GM06990 (cell line): ENCODE data around the gene ENOX2.

ENCODE experiments used
- DNase-seq: peaks from one replicate; pipeline ENCODE4 v3.0.0-alpha.2; 2011; ENCODE audit not compliant: insufficient read length; ENCODE audit errors: extremely low read depth
- H3K27me3 ChIP-seq: replicated peaks from 2 replicates; pipeline ENCODE4 v1.6.0; 2011; ENCODE audit warnings: low read length; ENCODE audit not compliant: control insufficient read depth, insufficient read depth
- H3K36me3 ChIP-seq: 2 replicates; pipeline ENCODE4 v1.5.1; 2011; ENCODE audit warnings: low read length; ENCODE audit not compliant: control insufficient read depth, insufficient read depth
- H3K4me3 ChIP-seq: replicated peaks from 2 replicates; pipeline ENCODE4 v1.5.1; 2011; ENCODE audit warnings: low read depth, mild to moderate bottlenecking, control low read depth, low read length
- CTCF ChIP-seq: IDR thresholded peaks from 2 replicates; pipeline ENCODE4 v1.5.1; 2011; ENCODE audit warnings: low read length, control low read depth, mild to moderate bottlenecking, inconsistent platforms; ENCODE audit not compliant: insufficient read depth, poor library complexity, severe bottlenecking

ENOX2 gene

GRCh38 chrX:130851569-130851968, 51.4 kb downstream of the ENOX2 start:
- no peak for DNase-seq
- Histone ChIP-seq H3K27me3 (no peaks in the 10 kb centered on the region; the same call in 1 of the 2 replicates), H3K4me3 (no peak overlapping the region), H3K36me3 (no peaks in the 10 kb centered on the region)
- TF ChIP-seq CTCF = no peak

- H3K4me3 ChIP-seq = no peak overlapping the region
- TF ChIP-seq CTCF = no peak
- DNase-seq = no peak
- H3K36me3 ChIP-seq = no peaks in the 10 kb centered on the region
- H3K27me3 ChIP-seq = no peaks in the 10 kb centered on the region; the same call in 1 of the 2 replicates
Observed at GRCh38 chrX:130848763-130849162, 54.2 kb downstream of the ENOX2 start.

- no peak for TF ChIP-seq CTCF
- no peak overlapping the region for H3K4me3 ChIP-seq
- DNase-seq = no peak
- no peaks in the 10 kb centered on the region for H3K36me3 ChIP-seq
- no peaks in the 10 kb centered on the region for H3K27me3 ChIP-seq
Observed at GRCh38 chrX:130846746-130847145, 56.3 kb downstream of the ENOX2 start.

- Histone ChIP-seq H3K27me3 (no peaks in the 10 kb centered on the region), H3K4me3 (no peak overlapping the region), H3K36me3 (no peaks in the 10 kb centered on the region)
- no peak for DNase-seq
- no peak for TF ChIP-seq CTCF
Observed at GRCh38 chrX:130841776-130842175, 61.2 kb downstream of the ENOX2 start.

- Histone ChIP-seq H3K4me3 (no peak overlapping the region), H3K36me3 (no peaks in the 10 kb centered on the region), H3K27me3 (no peaks in the 10 kb centered on the region)
- no peak for TF ChIP-seq CTCF
- DNase-seq = no peak
Observed at GRCh38 chrX:130840345-130840744, 62.7 kb downstream of the ENOX2 start.

GRCh38 chrX:130836447-130836846, 66.6 kb downstream of the ENOX2 start:
- Histone ChIP-seq H3K4me3 (no peak overlapping the region), H3K27me3 (no peaks in the 10 kb centered on the region), H3K36me3 (no peaks in the 10 kb centered on the region)
- TF ChIP-seq CTCF = no peak
- no peak for DNase-seq
